Cerebellar cortex (tissue), 1 donor: ENCODE measurements around the gene MT1G.
"Not testable (repeated sequence)": the region's sequence is repeated elsewhere in the genome, so short reads cannot be mapped to it uniquely, and the experiment has no call there.

Source experiments
- DNase-seq: peaks from one replicate; pipeline ENCODE4 v3.0.0-alpha.2; 2015; ENCODE audit warnings: low spot score

The MT1G gene

GRCh38 chr16:56667581-56668571, at the start of gene MT1G:
Gene MT1G, minus strand, starts transcription at chr16:56668065. Its CDS starts 72 bp downstream, at chr16:56667993.
- DNase-seq: no peak

GRCh38 chr16:56717532-56717931, 49.7 kb upstream of the MT1G start:
- not testable (repeated sequence) for DNase-seq

- no peak for DNase-seq
Measured at GRCh38 chr16:56716761-56717160, 48.9 kb upstream of the MT1G start.

- DNase-seq: no peak
Measured at GRCh38 chr16:56715126-56715525, 47.3 kb upstream of the MT1G start.

GRCh38 chr16:56713794-56714193, 45.9 kb upstream of the MT1G start:
- no peak for DNase-seq

GRCh38 chr16:56711862-56712261, 44.0 kb upstream of the MT1G start:
- no peak for DNase-seq

- DNase-seq: no peak
Measured at GRCh38 chr16:56710181-56710737, 42.4 kb upstream of the MT1G start.

GRCh38 chr16:56709443-56710040, 41.7 kb upstream of the MT1G start:
- no peak for DNase-seq

- DNase-seq: no peak
Measured at GRCh38 chr16:56708525-56709442, 40.9 kb upstream of the MT1G start.

- no peak for DNase-seq
Measured at GRCh38 chr16:56702836-56703235, 35.0 kb upstream of the MT1G start.

- DNase-seq: no peak
Measured at GRCh38 chr16:56701534-56701933, 33.7 kb upstream of the MT1G start.

GRCh38 chr16:56700631-56701030, 32.8 kb upstream of the MT1G start:
- DNase-seq: no peak

GRCh38 chr16:56700195-56700594, 32.3 kb upstream of the MT1G start:
- DNase-seq: no peak

GRCh38 chr16:56697456-56698155, 29.7 kb upstream of the MT1G start:
- no peak for DNase-seq

- DNase-seq: no peak
Measured at GRCh38 chr16:56695246-56695645, 27.4 kb upstream of the MT1G start.

GRCh38 chr16:56691885-56692284, 24.0 kb upstream of the MT1G start:
- DNase-seq: no peak

GRCh38 chr16:56690420-56691122, 22.7 kb upstream of the MT1G start:
- DNase-seq: no peak

- no peak for DNase-seq
Measured at GRCh38 chr16:56689171-56689570, 21.3 kb upstream of the MT1G start.

- DNase-seq: no peak
Measured at GRCh38 chr16:56688762-56689161, 20.9 kb upstream of the MT1G start.

GRCh38 chr16:56686758-56687157, 18.9 kb upstream of the MT1G start:
- no peak for DNase-seq
